Endothelial cell of umbilical vein (primary cell): ENCODE measurements around the gene IL1R1.
"Not testable (repeated sequence)": the region's sequence is repeated elsewhere in the genome, so short reads cannot be mapped to it uniquely, and the experiment has no call there.

Source experiments
- CTCF ChIP-seq, 2 donors: IDR thresholded peaks; 1 replicate in 1 of 2; 2 replicates in 1 of 2; pipeline ENCODE4 v1.5.1; 2011; ENCODE audit warnings: low read length in 2 of 2, mild to moderate bottlenecking in 2 of 2, moderate library complexity in 2 of 2, control low read depth in 1 of 2, inconsistent platforms in 1 of 2, low read depth in 1 of 2; ENCODE audit not compliant: insufficient read depth in 1 of 2; ENCODE audit errors: extremely low read depth in 1 of 2
- EZH2 ChIP-seq: IDR thresholded peaks from 2 replicates; pipeline ENCODE4 v1.6.1; 2012; ENCODE audit warnings: borderline replicate concordance, low read depth, mild to moderate bottlenecking, moderate library complexity, low read length, inconsistent platforms; ENCODE audit not compliant: severe bottlenecking
- GATA2 ChIP-seq: IDR thresholded peaks from 2 replicates; pipeline ENCODE4 v1.7.0; 2011; ENCODE audit warnings: low read depth, mild to moderate bottlenecking, moderate library complexity, mixed read lengths, low read length; ENCODE audit not compliant: insufficient read length, insufficient read depth
- JUN ChIP-seq: IDR thresholded peaks from 2 replicates; pipeline ENCODE4 v1.6.1; 2011; ENCODE audit warnings: borderline replicate concordance, low read depth; ENCODE audit not compliant: insufficient read length, insufficient read depth
- POLR2A ChIP-seq: IDR thresholded peaks from 2 replicates; pipeline ENCODE4 v1.6.1; 2012; ENCODE audit warnings: low read depth, mild to moderate bottlenecking, control low read depth, low read length
- POLR2AphosphoS5 ChIP-seq: IDR thresholded peaks from 2 replicates; pipeline ENCODE4 v1.6.1; 2012; ENCODE audit warnings: low read depth, mild to moderate bottlenecking, control low read depth, low read length, moderate library complexity; ENCODE audit not compliant: insufficient read depth

GRCh38 chr2:102124421-102124820, 18.1 kb upstream of the IL1R1 start:
- TF ChIP-seq CTCF (IDR thresholded peaks at IDR 0.05; ENCODE audit: extremely low read depth in 1 of 2, insufficient read depth in 1 of 2, low read depth in 1 of 2, low read length in 2 of 2); GATA2; EZH2; POLR2AphosphoS5; JUN; POLR2A: not testable (repeated sequence)
